HG03469 (cell line): ENCODE results near the gene RPL36AL.
A peak's percentile ranks its signal among the peaks of the same experiment; 100 is the strongest.
"Not testable (repeated sequence)": the region's sequence is repeated elsewhere in the genome, so short reads cannot be mapped to it uniquely, and the experiment has no call there.

Source experiments
- ATAC-seq: cut with Tn5 transposase; IDR thresholded peaks from one replicate; pipeline ENCODE4 v1.9.1; 2021; ENCODE audit warnings: mild to moderate bottlenecking, moderate library complexity, moderate number of reproducible peaks; ENCODE audit not compliant: unreplicated experiment

RPL36AL gene

GRCh38 chr14:49619730-49620129 is 696 bp downstream of the RPL36AL start:
- no peak for ATAC-seq

- not testable (repeated sequence) for ATAC-seq
Measured at GRCh38 chr14:49619273-49619672, 1.2 kb downstream of the RPL36AL start.

GRCh38 chr14:49617852-49618519 is 2.4 kb downstream of the RPL36AL start:
- ATAC-seq = no peak

- no peak for ATAC-seq
Measured at GRCh38 chr14:49615776-49616175, 4.7 kb downstream of the RPL36AL start.

GRCh38 chr14:49614196-49614595 is 6.2 kb downstream of the RPL36AL start:
- ATAC-seq = no peak

GRCh38 chr14:49612671-49613070 is 7.8 kb downstream of the RPL36AL start:
- no peak for ATAC-seq

GRCh38 chr14:49612251-49612650 is 8.2 kb downstream of the RPL36AL start:
- no peak for ATAC-seq

- ATAC-seq = no peak
Measured at GRCh38 chr14:49607583-49607982, 12.8 kb downstream of the RPL36AL start.

GRCh38 chr14:49598485-49599300 is 21.7 kb downstream of the RPL36AL start, which contains the start of gene LRR1:
Gene LRR1, plus strand, starts transcription at chr14:49598940. Its CDS starts 81 bp downstream, at chr14:49599021.
- ATAC-seq = peak; percentile 23

- no peak for ATAC-seq
Measured at GRCh38 chr14:49598189-49598484, 22.3 kb downstream of the RPL36AL start.

GRCh38 chr14:49594347-49595091 is 25.9 kb downstream of the RPL36AL start:
- ATAC-seq = peak; percentile 36

GRCh38 chr14:49593016-49593415 is 27.4 kb downstream of the RPL36AL start:
- ATAC-seq = peak; percentile 33

- ATAC-seq = no peak
Measured at GRCh38 chr14:49589387-49589786, 31.0 kb downstream of the RPL36AL start.

- ATAC-seq = peak; percentile 28
Measured at GRCh38 chr14:49586673-49587460, 33.6 kb downstream of the RPL36AL start.

GRCh38 chr14:49585803-49586672 is 34.4 kb downstream of the RPL36AL start, which contains the start of gene RPS29:
Gene RPS29, minus strand, starts transcription at chr14:49586380. Its CDS starts 34 bp downstream, at chr14:49586346.
- ATAC-seq = peak; percentile 87

GRCh38 chr14:49584981-49585640 is 35.3 kb downstream of the RPL36AL start:
- ATAC-seq = not testable (repeated sequence)

- ATAC-seq = no peak
Measured at GRCh38 chr14:49584058-49584457, 36.4 kb downstream of the RPL36AL start.

GRCh38 chr14:49583629-49584028 is 36.8 kb downstream of the RPL36AL start:
- no peak for ATAC-seq
